ENCODE results near the gene NEK10. TPM values are rescaled to one million over a fixed set of nuclear protein-coding genes. Genes with fewer than 3 reads are reported as not detected.

Gene NEK10
- total RNA-seq, 1 experiment from 2014 or later: 1.7 TPM

DNA sequence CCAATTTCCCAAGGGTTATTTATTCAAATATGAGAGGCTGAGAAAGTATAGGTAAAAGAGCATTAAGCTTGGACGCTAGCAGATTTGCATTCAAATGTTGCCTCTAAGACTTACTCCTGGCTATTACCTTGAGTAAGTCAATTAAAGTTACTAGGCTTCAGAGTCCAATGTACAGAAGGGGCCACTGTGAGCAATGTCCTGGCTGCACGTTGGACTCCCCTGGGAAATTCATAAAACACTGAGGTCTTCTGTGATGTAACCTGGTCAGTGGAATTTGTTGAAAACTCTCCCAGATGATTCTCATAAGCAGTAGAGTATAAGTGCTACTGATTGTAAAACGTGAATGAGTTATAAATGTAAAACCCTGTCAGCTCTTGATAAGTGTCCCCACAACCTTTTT, 295.3 kb downstream of the NEK10 start:
- TF ChIP-seq, protein P1, sequence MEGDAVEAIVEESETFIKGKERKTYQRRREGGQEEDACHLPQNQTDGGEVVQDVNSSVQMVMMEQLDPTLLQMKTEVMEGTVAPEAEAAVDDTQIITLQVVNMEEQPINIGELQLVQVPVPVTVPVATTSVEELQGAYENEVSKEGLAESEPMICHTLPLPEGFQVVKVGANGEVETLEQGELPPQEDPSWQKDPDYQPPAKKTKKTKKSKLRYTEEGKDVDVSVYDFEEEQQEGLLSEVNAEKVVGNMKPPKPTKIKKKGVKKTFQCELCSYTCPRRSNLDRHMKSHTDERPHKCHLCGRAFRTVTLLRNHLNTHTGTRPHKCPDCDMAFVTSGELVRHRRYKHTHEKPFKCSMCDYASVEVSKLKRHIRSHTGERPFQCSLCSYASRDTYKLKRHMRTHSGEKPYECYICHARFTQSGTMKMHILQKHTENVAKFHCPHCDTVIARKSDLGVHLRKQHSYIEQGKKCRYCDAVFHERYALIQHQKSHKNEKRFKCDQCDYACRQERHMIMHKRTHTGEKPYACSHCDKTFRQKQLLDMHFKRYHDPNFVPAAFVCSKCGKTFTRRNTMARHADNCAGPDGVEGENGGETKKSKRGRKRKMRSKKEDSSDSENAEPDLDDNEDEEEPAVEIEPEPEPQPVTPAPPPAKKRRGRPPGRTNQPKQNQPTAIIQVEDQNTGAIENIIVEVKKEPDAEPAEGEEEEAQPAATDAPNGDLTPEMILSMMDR (IDR thresholded peaks at IDR 0.05; ENCODE audit: unreplicated experiment): no peak
- intact Hi-C loops (cut with micrococcal nuclease; ENCODE audit: unreplicated experiment): no loop called here
- H3K27ac Mint-ChIP-seq (ENCODE audit: unreplicated experiment): no peak overlapping the region
- CTCF ChIA-PET: no interaction called here
- H3K27me3 Mint-ChIP-seq (ENCODE audit: unreplicated experiment): no peaks in the 10 kb centered on the region
- no peaks in the 10 kb centered on the region for H3K36me3 Mint-ChIP-seq (ENCODE audit: insufficient read depth, unreplicated experiment)
- H3K4me1 Mint-ChIP-seq (ENCODE audit: low read depth, unreplicated experiment): no peaks in the 10 kb centered on the region
- no peak for DNase-seq
- BruUV-seq (replicated peaks): no TSS peak
- peaks cover 4% of the 10 kb centered on the region for H3K9me3 Mint-ChIP-seq (ENCODE audit: low read depth, unreplicated experiment)
- no peak overlapping the region for H3K4me3 Mint-ChIP-seq (ENCODE audit: low read depth, unreplicated experiment)

DNA sequence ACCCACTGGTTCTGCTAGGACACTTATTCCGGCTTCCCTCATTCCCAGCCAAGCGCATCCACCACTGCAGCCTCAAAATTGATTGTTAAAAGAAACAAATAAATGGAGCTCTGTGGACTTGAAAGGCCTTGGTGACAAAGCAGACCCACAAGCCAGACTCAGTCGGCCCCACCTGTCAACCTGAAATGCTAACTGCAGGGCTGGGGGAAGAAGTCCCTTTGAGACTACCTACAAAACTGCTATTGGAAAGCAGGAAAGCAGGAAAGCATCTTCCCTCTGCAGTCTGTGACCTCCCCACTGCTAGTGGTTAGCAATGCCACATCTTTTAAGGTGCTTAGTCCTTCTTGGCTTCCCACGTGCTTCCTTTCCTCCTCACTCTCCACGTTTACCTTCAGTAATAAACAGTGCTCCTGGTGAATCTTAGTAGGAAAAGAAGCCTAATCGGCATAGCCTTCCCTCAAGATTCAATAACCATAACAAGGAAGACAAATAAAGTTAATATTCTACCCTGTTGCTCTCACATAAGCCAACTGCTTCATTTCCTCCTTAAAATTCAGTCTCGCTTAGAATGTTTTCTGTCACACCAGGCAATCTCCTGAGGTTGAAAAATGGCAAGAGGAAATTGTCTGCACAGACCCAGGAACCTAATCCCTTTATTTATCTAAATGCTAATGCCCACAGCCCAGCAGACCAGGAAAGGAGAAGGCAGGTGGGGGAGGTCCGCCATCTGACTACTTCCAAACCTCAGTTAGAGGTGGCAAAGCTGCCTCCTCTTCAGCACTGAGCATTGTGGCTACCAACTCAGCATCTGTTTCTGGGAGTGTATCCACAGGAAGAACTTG, 296.2 kb downstream of the NEK10 start:
- no TSS peak for BruUV-seq (replicated peaks)
- Mint-ChIP-seq H3K27me3 (ENCODE audit: unreplicated experiment) (no peaks in the 10 kb centered on the region), H3K27ac (ENCODE audit: unreplicated experiment) (no peak overlapping the region), H3K36me3 (ENCODE audit: insufficient read depth, unreplicated experiment) (no peaks in the 10 kb centered on the region), H3K4me1 (ENCODE audit: low read depth, unreplicated experiment) (no peaks in the 10 kb centered on the region), H3K4me3 (ENCODE audit: low read depth, unreplicated experiment) (no peak overlapping the region), H3K9me3 (ENCODE audit: low read depth, unreplicated experiment) (peaks cover 4% of the 10 kb centered on the region)
- intact Hi-C loops (cut with micrococcal nuclease; ENCODE audit: unreplicated experiment): no loop called here
- TF ChIP-seq, protein P1 (IDR thresholded peaks at IDR 0.05; ENCODE audit: unreplicated experiment): no peak
- no peak for DNase-seq
- CTCF ChIA-PET: no interaction called here

DNA sequence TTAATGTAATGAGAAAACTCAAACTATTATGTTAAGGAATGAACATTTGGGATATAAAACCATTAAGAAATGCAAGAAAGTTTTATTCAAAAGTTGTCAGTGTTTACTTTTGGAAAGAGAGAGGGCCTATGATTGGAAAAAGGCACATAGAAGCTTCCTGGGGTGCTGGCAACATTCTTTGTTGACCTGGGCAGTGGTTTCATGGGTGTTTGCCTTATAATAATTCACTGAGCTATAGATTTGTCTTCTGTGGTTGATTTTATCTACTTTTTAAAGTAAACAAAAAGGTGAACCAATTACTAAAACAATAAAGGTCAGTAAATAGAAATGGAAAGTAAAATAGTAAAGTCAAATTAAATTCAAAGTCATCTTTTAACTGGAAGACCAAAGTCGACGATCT, 308.8 kb downstream of the NEK10 start:
- BruUV-seq (replicated peaks): no TSS peak
- DNase-seq: no peak
- H3K4me3 Mint-ChIP-seq (ENCODE audit: low read depth, unreplicated experiment): no peak overlapping the region
- peaks cover 22% of the 10 kb centered on the region for H3K27me3 Mint-ChIP-seq (ENCODE audit: unreplicated experiment)
- peaks cover 4% of the 10 kb centered on the region for H3K9me3 Mint-ChIP-seq (ENCODE audit: low read depth, unreplicated experiment)
- no peak overlapping the region for H3K27ac Mint-ChIP-seq (ENCODE audit: unreplicated experiment)
- intact Hi-C loops (cut with micrococcal nuclease; ENCODE audit: unreplicated experiment): no loop called here
- CTCF ChIA-PET: interaction anchor here (0.7 kb wide), 1 partner anchor 32 kb away, joined by 3 read pairs; no protein-coding TSS in a partner anchor
- TF ChIP-seq, protein P1 (IDR thresholded peaks at IDR 0.05; ENCODE audit: unreplicated experiment): no peak
- H3K4me1 Mint-ChIP-seq (ENCODE audit: low read depth, unreplicated experiment): no peaks in the 10 kb centered on the region
- H3K36me3 Mint-ChIP-seq (ENCODE audit: insufficient read depth, unreplicated experiment): no peaks in the 10 kb centered on the region

Other genes starting within 250 kb of the NEK10 start
- 39.0 and 61.6 TPM in 2 replicates for gene SLC4A7, start 115.0 kb upstream of the NEK10 start, total RNA-seq (2022)